HG03520 (cell line): ENCODE results near the gene LCE1E.

Experiments
- ATAC-seq: cut with Tn5 transposase; IDR thresholded peaks from one replicate; pipeline ENCODE4 v1.9.1; 2021; ENCODE audit warnings: mild to moderate bottlenecking, moderate library complexity; ENCODE audit not compliant: unreplicated experiment

LCE1E gene

DNA sequence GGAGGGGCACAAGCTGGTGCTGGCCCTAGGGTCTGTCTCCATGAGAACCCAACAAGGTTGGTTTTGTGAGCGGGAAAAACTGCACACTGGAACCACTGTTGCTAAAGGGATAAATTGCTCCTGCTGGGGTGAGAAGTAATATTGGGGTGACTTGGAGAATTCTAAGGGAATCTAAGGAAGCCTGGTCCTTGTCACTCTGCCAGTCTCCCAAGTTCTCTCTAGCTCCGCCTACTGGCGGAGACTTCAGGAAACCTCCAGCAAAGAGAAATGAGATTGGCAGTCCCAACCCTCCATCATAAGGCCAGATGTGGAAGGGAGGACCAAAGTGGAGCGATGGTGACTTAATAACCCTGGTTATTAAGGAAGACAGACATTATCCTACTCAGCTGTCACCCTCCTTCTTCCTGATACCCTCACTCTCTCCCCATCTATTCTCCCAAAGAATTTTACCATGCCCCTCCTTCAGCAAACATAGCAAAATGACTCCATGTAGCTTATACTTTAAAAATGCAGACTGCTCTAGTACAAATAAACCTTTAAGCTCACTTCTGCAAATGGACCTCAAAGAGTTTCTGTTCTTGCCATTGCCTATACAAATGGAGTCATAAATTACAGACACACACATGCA, 8.4 kb upstream of the LCE1E start:
- ATAC-seq = no peak

DNA sequence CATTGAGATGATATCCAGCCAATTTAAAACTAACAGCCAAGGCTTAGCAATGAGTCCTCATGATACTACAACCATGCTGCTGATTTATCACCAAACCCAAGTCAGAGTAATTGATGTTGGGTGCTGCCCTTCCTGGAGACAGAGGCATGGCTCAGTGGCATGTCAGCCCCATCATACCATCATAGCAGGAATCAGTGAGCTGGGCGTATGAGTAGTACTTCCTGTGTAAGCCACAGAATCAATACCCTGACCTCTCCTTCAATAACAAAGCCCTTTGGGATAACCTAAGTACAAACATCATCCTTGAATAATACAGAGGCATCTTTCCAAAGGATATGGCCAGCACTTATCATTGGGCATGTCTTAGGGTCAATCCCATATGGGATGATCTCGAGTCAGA, 3.0 kb upstream of the LCE1E start:
- ATAC-seq = no peak

DNA sequence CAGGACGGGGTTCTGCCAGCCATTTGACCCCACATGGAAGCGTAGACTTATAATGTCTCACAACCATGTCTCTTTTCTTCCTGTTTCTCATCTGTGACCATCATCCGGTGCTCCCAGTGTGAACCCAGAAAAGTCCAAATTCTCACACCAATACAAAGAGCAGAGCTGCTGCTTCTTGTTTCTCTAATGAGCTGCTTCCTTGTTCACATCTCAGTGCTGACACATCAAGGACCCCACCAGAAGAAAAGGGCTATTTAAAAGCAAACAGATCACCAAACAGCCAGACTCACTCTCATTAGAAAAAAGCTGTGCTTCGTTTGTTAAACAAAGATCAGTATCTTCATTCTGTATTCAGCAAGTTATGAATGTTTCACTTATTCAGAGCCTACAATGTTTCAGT, 9.6 kb downstream of the LCE1E start:
- no peak for ATAC-seq

DNA sequence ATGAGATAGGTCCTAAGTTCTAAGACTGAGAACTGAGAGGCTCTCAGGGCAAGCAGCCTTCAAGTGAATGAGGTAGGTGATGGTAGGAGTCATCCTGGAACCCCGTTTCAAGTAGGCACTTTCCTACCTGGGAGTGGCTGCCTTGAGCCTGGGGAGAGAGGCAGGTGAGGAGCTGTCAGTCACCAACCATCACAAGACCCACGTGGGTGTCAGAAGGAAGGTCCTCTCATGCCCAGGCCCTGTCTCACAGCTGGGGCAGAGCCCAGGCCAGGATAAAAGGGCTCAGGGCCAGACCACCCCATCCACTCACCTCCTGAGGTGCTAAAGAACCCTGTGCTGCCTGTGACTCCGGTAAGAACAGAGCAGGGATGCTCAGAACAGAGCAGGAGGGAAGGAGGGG, 10.4 kb downstream of the LCE1E start, which contains the start of gene LCE1D:
Gene LCE1D, plus strand, starts transcription at position 301 of the 400 bp plus-strand sequence. CDS start 1,074 bp downstream, outside the sequence.
- no peak for ATAC-seq

DNA sequence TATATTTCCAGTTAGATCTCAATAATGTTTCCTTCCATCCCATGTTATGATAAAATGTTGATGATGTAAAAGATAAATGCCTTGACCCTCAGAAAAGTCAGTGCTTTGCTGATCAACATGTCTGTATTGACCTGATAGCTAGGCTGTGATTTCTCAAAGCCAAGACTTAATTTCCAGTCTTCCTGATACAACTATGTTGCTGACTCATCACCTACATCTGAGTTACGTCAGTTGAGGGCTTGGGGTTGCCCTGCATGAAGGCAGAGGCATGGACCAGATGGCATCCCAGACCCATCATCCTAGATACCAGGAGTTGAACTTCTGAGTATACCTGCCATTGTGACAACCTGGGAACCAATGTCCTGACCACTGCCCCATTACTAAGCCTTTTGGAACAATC, 15.3 kb downstream of the LCE1E start:
- ATAC-seq = no peak

DNA sequence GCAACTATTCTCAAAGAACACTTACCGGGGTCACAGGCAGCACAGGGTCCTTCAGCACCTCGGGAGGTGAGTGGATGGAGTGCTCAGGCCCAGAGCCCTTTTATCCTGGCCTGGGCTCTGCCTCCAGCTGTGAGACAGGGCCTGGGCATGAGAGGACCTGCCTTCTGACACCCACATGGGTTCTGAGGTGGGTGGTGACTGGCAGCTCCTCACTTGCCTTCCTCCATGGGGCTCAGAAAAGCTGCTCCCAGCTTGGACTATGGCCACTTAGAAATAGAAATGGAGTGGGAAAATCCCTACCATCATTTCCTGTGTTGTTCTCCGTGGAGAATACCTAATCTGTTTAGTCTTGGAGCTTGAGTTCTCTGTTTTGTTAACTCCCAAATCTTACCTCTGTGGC, 20.5 kb downstream of the LCE1E start, which contains the start of gene LCE1C:
Gene LCE1C, minus strand, starts transcription at position 76 of the 400 bp plus-strand sequence. CDS start 1,173 bp downstream, outside the sequence.
- ATAC-seq = no peak

DNA sequence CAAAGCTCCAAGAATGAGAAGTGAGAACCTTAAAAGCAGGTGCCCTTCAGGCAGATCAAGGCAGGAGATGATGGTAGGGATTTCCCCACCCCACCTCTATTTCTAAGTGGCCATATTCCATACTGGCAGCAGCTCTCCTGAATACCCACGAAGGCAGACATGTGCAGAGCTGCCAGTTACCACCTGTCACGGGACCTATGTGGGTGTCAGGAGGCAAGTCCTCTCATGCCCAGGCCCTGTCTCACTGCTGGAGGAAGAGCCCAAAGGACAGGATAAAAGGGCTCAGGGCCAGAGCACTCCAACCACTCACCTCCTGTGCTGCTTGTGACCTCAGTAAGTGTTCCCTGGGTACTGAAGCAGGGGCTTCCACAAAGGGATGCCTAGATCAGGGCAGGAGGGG, 25.0 kb downstream of the LCE1E start:
- no peak for ATAC-seq

- ATAC-seq = no peak
Observed at GRCh38 chr1:152811671-152812070, 25.6 kb downstream of the LCE1E start, which contains the start of gene LCE1B. LCE1B (plus strand) TSS chr1:152811971; CDS start chr1:152812447, 476 bp downstream.

GRCh38 chr1:152817309-152817708, 31.3 kb downstream of the LCE1E start:
- ATAC-seq = no peak

DNA sequence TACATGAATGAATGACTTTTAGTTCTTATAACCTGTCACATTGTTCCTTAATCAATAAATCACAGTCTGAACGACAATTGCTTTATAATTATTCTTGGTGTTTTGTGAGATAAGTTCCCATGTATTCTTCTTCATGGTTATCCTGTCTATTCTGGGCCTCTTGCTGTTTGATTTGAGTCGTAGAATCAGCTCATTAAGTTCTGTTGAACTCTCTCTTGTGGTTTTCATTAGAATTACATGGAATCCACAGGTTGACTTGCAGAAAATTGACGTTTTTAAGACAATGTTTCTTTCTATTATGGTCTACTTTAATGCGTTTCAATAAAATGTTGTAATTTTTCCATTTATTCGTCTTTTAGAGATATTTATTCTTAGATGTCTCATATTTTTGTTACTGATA, 37.2 kb downstream of the LCE1E start:
- ATAC-seq = no peak

DNA sequence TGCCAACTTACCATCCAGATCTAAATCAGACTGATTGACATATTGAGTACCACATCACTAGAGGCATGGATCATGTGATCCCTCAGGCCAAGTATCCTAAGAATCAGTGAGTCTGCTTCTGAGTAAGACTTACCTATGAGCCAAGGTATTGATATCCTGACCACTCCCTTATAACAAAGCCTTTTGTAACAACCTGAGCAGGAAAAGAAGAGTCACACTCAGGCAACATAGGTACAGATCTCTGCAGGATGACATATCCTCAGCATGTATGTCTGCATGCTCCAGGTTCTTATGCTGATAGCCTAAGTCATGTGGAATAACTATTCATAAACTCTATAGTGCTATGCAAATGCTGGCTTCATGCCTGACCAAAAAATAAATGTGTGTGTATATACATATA, 38.9 kb downstream of the LCE1E start:
- ATAC-seq = no peak

GRCh38 chr1:152827173-152827572, 41.1 kb downstream of the LCE1E start, which contains the start of gene LCE1A:
LCE1A (plus strand) TSS chr1:152827473; CDS start chr1:152827473, 0 bp downstream.
- ATAC-seq = no peak

- no peak for ATAC-seq
Observed at GRCh38 chr1:152836870-152837269, 50.8 kb downstream of the LCE1E start.
